IMR-90 (cell line): Measurements from ENCODE around the gene MAGI1. TPM values are rescaled to one million over a fixed set of nuclear protein-coding genes. Genes with fewer than 3 reads are reported as not detected.

Experiments used
- ATAC-seq: fragments of 200-7000 bp; cut with Tn5 transposase; 2 replicates; pipeline ENCODE4 v1.9.1; 2020; ENCODE audit warnings: low read depth, mild to moderate bottlenecking, moderate library complexity
- BruUV-seq: library from RNA; stranded (reverse); fragments of 400-500 nt; replicated peaks from 2 replicates; lab custom pipeline; 2021; lab: Mats Ljungman, UMichigan
- CTCF ChIA-PET: fragments of 300-600 bp; formaldehyde crosslinking; extraction: SDS; loops from one replicate; lab custom pipeline; 2021; ENCODE audit warnings: antibody characterized with exemption; lab: Yijun Ruan, JAX
- POLR2A ChIA-PET: fragments of 300-600 bp; sonication (Branson Sonifier 250); formaldehyde crosslinking; loops from one replicate; lab custom pipeline; 2022; ENCODE audit warnings: antibody characterized with exemption; ENCODE audit not compliant: unreplicated experiment; lab: Charles Lee
- DNase-seq: peaks from one replicate; pipeline ENCODE4 v3.0.0; 2013
- H2AFZ ChIP-seq: replicated peaks from 2 replicates; pipeline ENCODE3; 2013; ENCODE audit warnings: low read length, mild to moderate bottlenecking; ENCODE audit not compliant: poor library complexity
- H2AK5ac ChIP-seq: 2 replicates; pipeline ENCODE4 v1.6.1; 2013; ENCODE audit warnings: low read depth, low read length, inconsistent platforms
- H2AK9ac ChIP-seq: replicated peaks from 2 replicates; pipeline ENCODE3; 2013; ENCODE audit warnings: mild to moderate bottlenecking, low read depth, low read length, moderate library complexity; ENCODE audit not compliant: poor library complexity
- H2BK120ac ChIP-seq: 2 replicates; pipeline ENCODE4 v1.6.1; 2013; ENCODE audit warnings: low read depth, low read length, inconsistent platforms
- H2BK15ac ChIP-seq: 3 replicates; pipeline ENCODE4 v1.6.1; 2013; ENCODE audit warnings: low read depth, low read length, inconsistent platforms
- H2BK20ac ChIP-seq: 2 replicates; pipeline ENCODE4 v1.6.1; 2013; ENCODE audit warnings: low read depth, mild to moderate bottlenecking, inconsistent platforms, low read length, moderate library complexity
- H2BK5ac ChIP-seq: 2 replicates; pipeline ENCODE4 v1.6.1; 2013; ENCODE audit warnings: mild to moderate bottlenecking, low read depth, low read length, inconsistent platforms; ENCODE audit not compliant: poor library complexity, severe bottlenecking
- H3K14ac ChIP-seq: replicated peaks from 2 replicates; pipeline ENCODE4 v1.6.1; 2013; ENCODE audit warnings: low read depth, low read length, inconsistent platforms
- H3K18ac ChIP-seq: 2 replicates; pipeline ENCODE4 v1.6.1; 2013; ENCODE audit warnings: low read depth, low read length, control low read depth
- H3K23ac ChIP-seq: 2 replicates; pipeline ENCODE4 v1.6.1; 2013; ENCODE audit warnings: low read depth, low read length, inconsistent platforms
- H3K27ac ChIP-seq: 2 replicates; pipeline ENCODE4 v1.5.1; 2013; ENCODE audit warnings: mild to moderate bottlenecking, control low read depth, low read length; ENCODE audit not compliant: insufficient read depth
- H3K27me3 ChIP-seq: 2 replicates; pipeline ENCODE4 v1.6.1; 2013; ENCODE audit warnings: low read length; ENCODE audit not compliant: control insufficient read depth, insufficient read depth
- H3K36me3 ChIP-seq: 2 replicates; pipeline ENCODE4 v1.6.1; 2013; ENCODE audit warnings: low read length, mixed read lengths; ENCODE audit not compliant: control insufficient read depth, insufficient read depth
- H3K4ac ChIP-seq: 2 replicates; pipeline ENCODE4 v1.6.1; 2013; ENCODE audit warnings: low read depth, low read length, inconsistent platforms
- H3K4me1 ChIP-seq: 2 replicates; pipeline ENCODE4 v1.6.1; 2013; ENCODE audit warnings: low read length, mixed read lengths; ENCODE audit not compliant: control insufficient read depth, insufficient read depth
- H3K4me2 ChIP-seq: 2 replicates; pipeline ENCODE4 v1.6.1; 2013; ENCODE audit warnings: low read depth, mild to moderate bottlenecking, control low read depth, low read length, moderate library complexity
- H3K4me3 ChIP-seq: 2 replicates; pipeline ENCODE4 v1.5.1; 2013; ENCODE audit warnings: low read depth, mild to moderate bottlenecking, control low read depth, low read length, moderate library complexity; ENCODE audit not compliant: insufficient read depth
- H3K56ac ChIP-seq: 2 replicates; pipeline ENCODE4 v1.6.1; 2013; ENCODE audit warnings: low read length, inconsistent platforms; ENCODE audit not compliant: insufficient read depth; ENCODE audit errors: extremely low read depth
- H3K79me1 ChIP-seq, 2 experiments: 2 replicates each; pipeline ENCODE4 v1.6.1; 2013; ENCODE audit warnings: low read length in 2 of 2, inconsistent platforms in 1 of 2, low read depth in 1 of 2
- H3K9ac ChIP-seq: 2 replicates; pipeline ENCODE4 v1.6.1; 2013; ENCODE audit warnings: low read depth, low read length, control low read depth
- H3K9me1 ChIP-seq: 2 replicates; pipeline ENCODE4 v1.6.1; 2013; ENCODE audit warnings: low read length, inconsistent platforms; ENCODE audit not compliant: insufficient read depth
- H3K9me3 ChIP-seq: 2 replicates; pipeline ENCODE4 v1.6.1; 2013; ENCODE audit warnings: low read length; ENCODE audit not compliant: control insufficient read depth, insufficient read depth
- H4K20me1 ChIP-seq: 2 replicates; pipeline ENCODE4 v1.6.1; 2013; ENCODE audit warnings: low read length, inconsistent platforms; ENCODE audit not compliant: insufficient read depth
- H4K5ac ChIP-seq: 2 replicates; pipeline ENCODE4 v1.6.1; 2013; ENCODE audit warnings: mild to moderate bottlenecking, low read depth, low read length, control low read depth
- H4K8ac ChIP-seq, 2 experiments: 2 replicates each; pipeline ENCODE4 v1.6.1; 2013; ENCODE audit warnings: low read depth in 2 of 2, low read length in 2 of 2, control low read depth in 1 of 2, inconsistent platforms in 1 of 2
- H4K91ac ChIP-seq: 2 replicates; pipeline ENCODE4 v1.6.1; 2013; ENCODE audit warnings: low read depth, low read length, inconsistent platforms; ENCODE audit not compliant: insufficient read depth
- BHLHE40 ChIP-seq: fragments of 150-350 bp; IDR thresholded peaks from 2 replicates; pipeline ENCODE4 v1.6.1; 2016; ENCODE audit warnings: mild to moderate bottlenecking, low read depth, low read length
- CEBPB ChIP-seq: IDR thresholded peaks from 2 replicates; pipeline ENCODE4 v1.6.1; 2012; ENCODE audit warnings: low read depth, low read length, improper control_type of control experiment
- CHD1 ChIP-seq: IDR thresholded peaks from 2 replicates; pipeline ENCODE4 v1.6.1; 2012; ENCODE audit warnings: low read depth, low read length, improper control_type of control experiment
- FOS ChIP-seq: fragments of 150-350 bp; IDR thresholded peaks from 2 replicates; pipeline ENCODE4 v1.6.1; 2016; ENCODE audit warnings: low read depth, low read length
- MAFK ChIP-seq: IDR thresholded peaks from 2 replicates; pipeline ENCODE4 v1.6.1; 2012; ENCODE audit warnings: low read depth, low read length, improper control_type of control experiment
- MAZ ChIP-seq: IDR thresholded peaks from 2 replicates; pipeline ENCODE4 v1.6.1; 2012; ENCODE audit warnings: low read depth, mild to moderate bottlenecking, low read length, improper control_type of control experiment, moderate library complexity, borderline replicate concordance
- MXI1 ChIP-seq: IDR thresholded peaks from 2 replicates; pipeline ENCODE4 v1.6.1; 2012; ENCODE audit warnings: low read depth, mild to moderate bottlenecking, low read length, moderate library complexity, borderline replicate concordance
- NFE2L2 ChIP-seq: fragments of 150-350 bp; IDR thresholded peaks from 2 replicates; pipeline ENCODE4 v1.6.1; 2016; ENCODE audit warnings: low read depth, mild to moderate bottlenecking, low read length
- POLR2A ChIP-seq: IDR thresholded peaks from 2 replicates; pipeline ENCODE4 v1.6.1; 2012; ENCODE audit warnings: mild to moderate bottlenecking, low read depth, low read length
- RAD21 ChIP-seq: IDR thresholded peaks from 2 replicates; pipeline ENCODE4 v1.6.1; 2012; ENCODE audit warnings: low read length, improper control_type of control experiment
- RCOR1 ChIP-seq: IDR thresholded peaks from 2 replicates; pipeline ENCODE4 v1.6.1; 2012; ENCODE audit warnings: mild to moderate bottlenecking, low read length, improper control_type of control experiment; ENCODE audit not compliant: insufficient replicate concordance
- RFX5 ChIP-seq: IDR thresholded peaks from 2 replicates; pipeline ENCODE4 v1.8.0; 2012; ENCODE audit warnings: low read depth, mild to moderate bottlenecking, low read length, moderate library complexity
- SMC3 ChIP-seq: fragments of 150-350 bp; IDR thresholded peaks from 2 replicates; pipeline ENCODE4 v1.6.1; 2016; ENCODE audit warnings: low read depth, mild to moderate bottlenecking, antibody characterized with exemption, low read length, moderate library complexity
- WGBS, 2 experiments: methylation state at CpG; one replicate each; pipeline versions ENCODE4 v1.1.5 to v1.1.7; 2013; ENCODE audit warnings: missing lambda C conversion rate in 2 of 2; ENCODE audit not compliant: insufficient read length in 1 of 2; ENCODE audit errors: extremely low coverage in 2 of 2; 5-methylcytosine and 5-hydroxymethylcytosine counted together
- dilution Hi-C: fragments of 300-500 bp; cut with HindIII; formaldehyde crosslinking; loops from one replicate; pipeline ENCODE4 v1.14.3; 2018; ENCODE audit warnings: low sequenced_read_pairs; ENCODE audit not compliant: unreplicated experiment
- in situ Hi-C: fragments of 300-500 bp; cut with MboI; formaldehyde crosslinking; loops from 3 replicates; pipeline ENCODE4 v1.14.3; 2019; ENCODE audit warnings: low sequenced_read_pairs, inconsistent platforms, mixed read lengths
- intact Hi-C: fragments of 100-400 bp; cut with micrococcal nuclease; formaldehyde crosslinking; loops from 2 replicates; pipeline ENCODE4 v1.10.0; 2022
- polyA plus RNA-seq, 3 experiments: library from polyadenylated mRNA; depleted of rRNA; stranded (reverse); fragments of >200 nt; gene quantifications; 2 replicates each; pipeline ENCODE4 v1.2.3, GENCODE V29; 2012; ENCODE audit warnings: low replicate concordance in 1 of 3
- total RNA-seq: library from RNA; depleted of rRNA; stranded (reverse); fragments of >200 nt; gene quantifications from 2 replicates; pipeline ENCODE4 v1.2.3, GENCODE V29; 2012
- TF ChIP-seq, protein P1 (sequence below): conservative IDR thresholded peaks from 2 replicates; pipeline ENCODE4 v1.5.1; 2012; ENCODE audit warnings: mild to moderate bottlenecking, low read depth, low read length, improper control_type of control experiment
- TF ChIP-seq, protein P2 (sequence below): fragments of 150-350 bp; IDR thresholded peaks from 2 replicates; pipeline ENCODE4 v1.6.1; 2017; ENCODE audit warnings: mild to moderate bottlenecking, antibody characterized with exemption, low read length, low read depth
- TF ChIP-seq, protein P3 (sequence below): fragments of 150-350 bp; IDR thresholded peaks from 2 replicates; pipeline ENCODE4 v1.6.1; 2016; ENCODE audit warnings: low read depth, mild to moderate bottlenecking, low read length, moderate library complexity, borderline replicate concordance

The MAGI1 gene
- total and polyA plus RNA-seq, 2 of the 4 experiments (the other 2 are of a cell fraction): 14.5 to 24.2 TPM

DNA sequence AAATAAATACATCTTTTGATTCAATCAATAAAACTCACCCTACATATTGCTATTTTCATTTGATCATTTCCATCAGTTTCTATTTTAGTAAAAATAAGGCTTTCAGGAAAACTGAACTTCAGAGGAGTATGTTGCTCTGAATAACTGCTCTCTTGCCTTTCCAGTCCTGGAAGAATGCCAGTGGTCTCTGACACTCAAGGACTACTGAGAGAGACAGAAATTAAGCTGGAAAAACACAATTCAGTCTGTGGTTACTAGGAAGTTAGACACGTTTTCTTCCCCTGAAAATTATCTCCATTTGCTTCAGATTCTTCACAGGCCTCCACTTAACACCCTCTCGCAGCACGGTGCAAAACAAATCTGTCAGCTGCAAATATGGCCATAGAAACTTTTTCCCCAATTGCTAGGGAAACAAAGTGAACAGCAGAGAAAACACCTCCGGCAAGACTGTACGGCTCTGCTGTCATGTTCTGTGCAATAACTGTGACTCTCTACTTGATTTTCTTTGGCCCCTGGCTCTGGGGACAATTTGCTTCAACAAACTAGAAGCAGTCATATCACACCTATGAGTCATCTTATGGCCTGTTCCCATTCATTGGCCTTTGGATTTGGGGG lies 353.0 kb downstream of the MAGI1 start:
- Histone ChIP-seq H4K8ac (peak overlapping the region in 1 of 2 experiments; percentile 30; a peak in 1 of 4 replicates), H3K27me3 (no peaks in the 10 kb centered on the region), H3K9me1 (peaks cover 2% of the 10 kb centered on the region; the same call in 1 of the 2 replicates), H3K14ac (no peak overlapping the region), H4K20me1 (no peaks in the 10 kb centered on the region), H3K4me1 (peaks cover 4% of the 10 kb centered on the region), H3K4ac (no peak overlapping the region), H3K56ac (no peak overlapping the region), H3K4me3 (no peak overlapping the region), H2BK5ac (no peak overlapping the region), H4K91ac (no peak overlapping the region), H3K36me3 (no peaks in the 10 kb centered on the region), H3K9me3 (no peaks in the 10 kb centered on the region), H3K18ac (no peak overlapping the region), H3K9ac (no peak overlapping the region), H2BK20ac (no peak overlapping the region), H3K23ac (peak overlapping the region; percentile 1; the same call in 1 of the 2 replicates), H4K5ac (no peak overlapping the region), H2BK120ac (no peak overlapping the region), H2AFZ (no peak overlapping the region), H3K79me1 (peaks cover 23 to 26% of the 10 kb centered on the region in 2 experiments), H3K4me2 (peak overlapping the region; percentile 21; the same call in 1 of the 2 replicates), H2BK15ac (no peak overlapping the region), H2AK5ac (no peak overlapping the region), H3K27ac (no peak overlapping the region), H2AK9ac (no peak overlapping the region)
- dilution Hi-C loops (no loop called here), in situ Hi-C loops (no loop called here), intact Hi-C loops (no loop called here)
- ATAC-seq (no peak; the same call in 1 of the 2 replicates), DNase-seq (peak; percentile 51)
- WGBS, 2 experiments: 15% methylated on average over 5 of the region's 5 CpGs; no CpG with 5 or more reads in 1 of the 2 experiments
- TF ChIP-seq MAZ (no peak), POLR2A (no peak), RCOR1 (no peak), RAD21 (no peak), CHD1 (no peak), SMC3 (no peak), MAFK (no peak), MXI1 (no peak), BHLHE40 (no peak), CEBPB (no peak), RFX5 (no peak), FOS (no peak), NFE2L2 (no peak)
- TF ChIP-seq, protein P1, sequence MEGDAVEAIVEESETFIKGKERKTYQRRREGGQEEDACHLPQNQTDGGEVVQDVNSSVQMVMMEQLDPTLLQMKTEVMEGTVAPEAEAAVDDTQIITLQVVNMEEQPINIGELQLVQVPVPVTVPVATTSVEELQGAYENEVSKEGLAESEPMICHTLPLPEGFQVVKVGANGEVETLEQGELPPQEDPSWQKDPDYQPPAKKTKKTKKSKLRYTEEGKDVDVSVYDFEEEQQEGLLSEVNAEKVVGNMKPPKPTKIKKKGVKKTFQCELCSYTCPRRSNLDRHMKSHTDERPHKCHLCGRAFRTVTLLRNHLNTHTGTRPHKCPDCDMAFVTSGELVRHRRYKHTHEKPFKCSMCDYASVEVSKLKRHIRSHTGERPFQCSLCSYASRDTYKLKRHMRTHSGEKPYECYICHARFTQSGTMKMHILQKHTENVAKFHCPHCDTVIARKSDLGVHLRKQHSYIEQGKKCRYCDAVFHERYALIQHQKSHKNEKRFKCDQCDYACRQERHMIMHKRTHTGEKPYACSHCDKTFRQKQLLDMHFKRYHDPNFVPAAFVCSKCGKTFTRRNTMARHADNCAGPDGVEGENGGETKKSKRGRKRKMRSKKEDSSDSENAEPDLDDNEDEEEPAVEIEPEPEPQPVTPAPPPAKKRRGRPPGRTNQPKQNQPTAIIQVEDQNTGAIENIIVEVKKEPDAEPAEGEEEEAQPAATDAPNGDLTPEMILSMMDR: no peak
- TF ChIP-seq, protein P2, sequence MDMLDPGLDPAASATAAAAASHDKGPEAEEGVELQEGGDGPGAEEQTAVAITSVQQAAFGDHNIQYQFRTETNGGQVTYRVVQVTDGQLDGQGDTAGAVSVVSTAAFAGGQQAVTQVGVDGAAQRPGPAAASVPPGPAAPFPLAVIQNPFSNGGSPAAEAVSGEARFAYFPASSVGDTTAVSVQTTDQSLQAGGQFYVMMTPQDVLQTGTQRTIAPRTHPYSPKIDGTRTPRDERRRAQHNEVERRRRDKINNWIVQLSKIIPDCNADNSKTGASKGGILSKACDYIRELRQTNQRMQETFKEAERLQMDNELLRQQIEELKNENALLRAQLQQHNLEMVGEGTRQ: no peak
- TF ChIP-seq, protein P3, sequence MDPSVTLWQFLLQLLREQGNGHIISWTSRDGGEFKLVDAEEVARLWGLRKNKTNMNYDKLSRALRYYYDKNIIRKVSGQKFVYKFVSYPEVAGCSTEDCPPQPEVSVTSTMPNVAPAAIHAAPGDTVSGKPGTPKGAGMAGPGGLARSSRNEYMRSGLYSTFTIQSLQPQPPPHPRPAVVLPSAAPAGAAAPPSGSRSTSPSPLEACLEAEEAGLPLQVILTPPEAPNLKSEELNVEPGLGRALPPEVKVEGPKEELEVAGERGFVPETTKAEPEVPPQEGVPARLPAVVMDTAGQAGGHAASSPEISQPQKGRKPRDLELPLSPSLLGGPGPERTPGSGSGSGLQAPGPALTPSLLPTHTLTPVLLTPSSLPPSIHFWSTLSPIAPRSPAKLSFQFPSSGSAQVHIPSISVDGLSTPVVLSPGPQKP: no peak
- BruUV-seq: no TSS peak
- ChIA-PET CTCF (interaction anchor here (0.7 to 1.1 kb wide), 2 partner anchors 16 to 246 kb away, joined by 3 read pairs; no protein-coding TSS in a partner anchor), POLR2A (no interaction called here)
